Measurements from ENCODE around the gene ABHD2.

Gene ABHD2

GRCh38 chr15:89196994-89197393, 108.7 kb downstream of the ABHD2 start:
- no peak overlapping the region for H3K4me3 ChIP-seq (ENCODE audit: low read depth, low read length)
- no peak for DNase-seq (ENCODE audit: low read depth)
- TF ChIP-seq, protein P1, sequence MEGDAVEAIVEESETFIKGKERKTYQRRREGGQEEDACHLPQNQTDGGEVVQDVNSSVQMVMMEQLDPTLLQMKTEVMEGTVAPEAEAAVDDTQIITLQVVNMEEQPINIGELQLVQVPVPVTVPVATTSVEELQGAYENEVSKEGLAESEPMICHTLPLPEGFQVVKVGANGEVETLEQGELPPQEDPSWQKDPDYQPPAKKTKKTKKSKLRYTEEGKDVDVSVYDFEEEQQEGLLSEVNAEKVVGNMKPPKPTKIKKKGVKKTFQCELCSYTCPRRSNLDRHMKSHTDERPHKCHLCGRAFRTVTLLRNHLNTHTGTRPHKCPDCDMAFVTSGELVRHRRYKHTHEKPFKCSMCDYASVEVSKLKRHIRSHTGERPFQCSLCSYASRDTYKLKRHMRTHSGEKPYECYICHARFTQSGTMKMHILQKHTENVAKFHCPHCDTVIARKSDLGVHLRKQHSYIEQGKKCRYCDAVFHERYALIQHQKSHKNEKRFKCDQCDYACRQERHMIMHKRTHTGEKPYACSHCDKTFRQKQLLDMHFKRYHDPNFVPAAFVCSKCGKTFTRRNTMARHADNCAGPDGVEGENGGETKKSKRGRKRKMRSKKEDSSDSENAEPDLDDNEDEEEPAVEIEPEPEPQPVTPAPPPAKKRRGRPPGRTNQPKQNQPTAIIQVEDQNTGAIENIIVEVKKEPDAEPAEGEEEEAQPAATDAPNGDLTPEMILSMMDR (IDR thresholded peaks at IDR 0.05; ENCODE audit: insufficient read depth, low read depth, low read length, missing control alignments) = no peak

GRCh38 chr15:89197503-89197971, 109.3 kb downstream of the ABHD2 start:
- TF ChIP-seq, protein P1 (IDR thresholded peaks at IDR 0.05; ENCODE audit: insufficient read depth, low read depth, low read length, missing control alignments) = no peak
- DNase-seq (ENCODE audit: low read depth) = no peak
- H3K4me3 ChIP-seq (ENCODE audit: low read depth, low read length) = no peak overlapping the region

DNA sequence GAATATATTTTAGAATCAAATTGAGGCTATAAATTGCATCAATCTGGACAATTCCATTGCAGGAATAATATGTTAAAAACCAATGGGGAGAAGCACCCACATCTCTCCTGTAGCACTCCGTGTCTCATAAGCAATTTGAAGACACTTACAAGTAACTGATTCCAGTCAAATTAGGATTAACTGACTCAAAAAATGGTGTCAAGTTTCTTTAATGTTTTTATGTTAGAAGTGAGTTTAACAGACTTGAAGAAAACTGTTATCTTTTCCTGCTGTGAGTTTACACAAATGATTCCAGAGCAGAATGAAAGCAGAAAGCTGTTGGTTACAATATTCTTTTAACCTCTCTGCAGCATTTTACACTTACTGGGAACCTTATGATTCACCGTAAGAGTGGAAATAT, 109.9 kb downstream of the ABHD2 start:
- no peak overlapping the region for H3K4me3 ChIP-seq (ENCODE audit: low read depth, low read length)
- TF ChIP-seq, protein P1 (IDR thresholded peaks at IDR 0.05; ENCODE audit: insufficient read depth, low read depth, low read length, missing control alignments) = no peak
- DNase-seq (ENCODE audit: low read depth) = no peak

- no peak overlapping the region for H3K4me3 ChIP-seq (ENCODE audit: low read depth, low read length)
- DNase-seq (ENCODE audit: low read depth) = no peak
- TF ChIP-seq, protein P1 (IDR thresholded peaks at IDR 0.05; ENCODE audit: insufficient read depth, low read depth, low read length, missing control alignments) = no peak
Measured at GRCh38 chr15:89198934-89199333, 110.7 kb downstream of the ABHD2 start.

DNA sequence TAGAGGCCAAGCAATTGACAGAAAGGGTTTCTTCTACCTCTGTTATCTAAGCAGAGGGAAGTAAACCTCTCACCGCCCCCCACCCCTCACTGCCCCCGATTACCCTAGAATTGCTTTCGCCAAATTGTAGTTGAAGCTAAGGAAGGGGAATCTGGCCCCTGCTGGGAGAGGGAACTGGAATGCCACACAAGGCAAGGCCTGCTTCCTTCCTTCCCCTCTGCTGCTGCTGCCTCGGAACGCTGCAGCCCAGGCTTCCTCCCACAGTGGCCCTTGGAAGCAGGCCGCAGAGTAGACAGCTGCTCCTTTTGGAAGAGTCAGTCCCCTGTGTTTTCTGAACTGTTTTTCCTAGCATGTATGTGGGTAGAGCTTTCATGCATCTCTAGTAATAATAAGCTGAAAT, 111.5 kb downstream of the ABHD2 start:
- TF ChIP-seq, protein P1 (IDR thresholded peaks at IDR 0.05; ENCODE audit: insufficient read depth, low read depth, low read length, missing control alignments) = no peak
- DNase-seq (ENCODE audit: low read depth) = no peak
- H3K4me3 ChIP-seq (ENCODE audit: low read depth, low read length) = no peak overlapping the region

- no peak for DNase-seq (ENCODE audit: low read depth)
- TF ChIP-seq, protein P1 (IDR thresholded peaks at IDR 0.05; ENCODE audit: insufficient read depth, low read depth, low read length, missing control alignments) = no peak
- H3K4me3 ChIP-seq (ENCODE audit: low read depth, low read length) = no peak overlapping the region
Measured at GRCh38 chr15:89200182-89200581, 111.9 kb downstream of the ABHD2 start.

- TF ChIP-seq, protein P1 (IDR thresholded peaks at IDR 0.05; ENCODE audit: insufficient read depth, low read depth, low read length, missing control alignments) = no peak
- no peak for DNase-seq (ENCODE audit: low read depth)
- H3K4me3 ChIP-seq (ENCODE audit: low read depth, low read length) = no peak overlapping the region
Measured at GRCh38 chr15:89201465-89202005, 113.3 kb downstream of the ABHD2 start.

Data from GM12865 (cell line).